NCI-H2196 treated with DMSO at 0.1 percent for 48 hours (cell line): ENCODE measurements around the gene RAB3C.
"Not testable (repeated sequence)": the region's sequence is repeated elsewhere in the genome, so short reads cannot be mapped to it uniquely, and the experiment has no call there.

Experiments
- DNase-seq: peaks from one replicate; lab custom pipeline; 2025; ENCODE audit not compliant: unreplicated experiment; lab: John Stamatoyannopoulos, UW

Gene RAB3C

GRCh38 chr5:58600613-58601012 is 17.7 kb downstream of the RAB3C start:
- DNase-seq, result not testable (repeated sequence)

DNA sequence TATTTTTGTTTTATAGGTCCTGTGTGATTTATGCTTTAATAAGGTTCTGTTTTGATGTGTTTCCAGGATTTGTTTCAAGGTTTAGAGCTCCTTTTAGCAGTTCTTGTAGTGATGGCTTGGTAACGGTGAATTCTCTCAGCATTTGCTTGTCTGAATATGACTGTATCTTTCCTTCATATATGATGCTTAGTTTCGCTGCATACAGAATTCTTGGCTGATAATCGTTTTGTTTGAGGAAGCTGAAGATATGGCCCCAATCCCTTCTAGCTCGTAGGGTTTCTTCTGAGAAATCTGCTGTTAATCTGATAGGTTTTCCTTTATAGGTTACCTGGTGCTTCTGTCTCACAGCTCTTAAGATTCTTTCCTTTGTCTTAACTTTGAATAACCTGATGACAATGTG is 20.0 kb downstream of the RAB3C start:
- not testable (repeated sequence) for DNase-seq

- no peak for DNase-seq
Observed at GRCh38 chr5:58606064-58606463, 23.2 kb downstream of the RAB3C start.

DNA sequence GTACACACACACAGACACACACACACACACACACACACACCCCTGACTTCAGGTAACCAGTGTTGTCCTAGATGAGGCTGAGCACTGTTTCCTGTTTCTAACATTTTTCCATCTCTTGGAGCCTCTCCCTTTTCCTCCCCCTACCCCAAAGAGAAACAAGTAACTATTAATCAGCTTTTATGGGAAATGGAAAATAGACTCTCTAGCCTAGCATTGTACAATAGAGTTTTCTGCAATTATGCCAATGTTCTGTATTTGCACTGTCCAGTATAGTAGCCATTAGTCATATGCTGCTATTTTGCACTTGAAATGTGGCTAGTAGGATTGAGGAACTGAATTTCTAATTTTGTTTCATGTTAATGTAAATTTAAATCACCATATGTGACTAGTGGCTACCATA is 33.1 kb downstream of the RAB3C start:
- DNase-seq, result no peak

GRCh38 chr5:58617241-58617640 is 34.4 kb downstream of the RAB3C start:
- no peak for DNase-seq

DNA sequence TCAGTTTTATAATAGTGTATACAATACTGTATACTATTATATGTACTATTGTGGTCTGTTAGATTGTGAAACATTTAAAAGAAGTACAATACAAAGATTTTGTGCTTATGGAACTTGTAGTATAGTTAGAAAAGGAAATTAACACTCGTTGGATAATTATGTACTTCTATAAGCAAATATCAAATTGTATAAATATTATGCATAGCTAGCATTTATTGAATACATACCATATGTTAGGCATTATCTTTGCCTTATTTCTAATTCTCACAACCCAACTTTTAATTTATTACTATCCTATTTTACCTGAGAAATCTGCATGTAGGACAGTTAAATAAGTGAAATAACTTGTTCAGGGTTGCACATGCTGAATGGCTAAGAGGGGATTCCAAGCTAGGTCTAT is 37.5 kb downstream of the RAB3C start:
- no peak for DNase-seq

- no peak for DNase-seq
Observed at GRCh38 chr5:58622936-58623871, 40.3 kb downstream of the RAB3C start.

- DNase-seq, result no peak
Observed at GRCh38 chr5:58628626-58629025, 45.8 kb downstream of the RAB3C start.

DNA sequence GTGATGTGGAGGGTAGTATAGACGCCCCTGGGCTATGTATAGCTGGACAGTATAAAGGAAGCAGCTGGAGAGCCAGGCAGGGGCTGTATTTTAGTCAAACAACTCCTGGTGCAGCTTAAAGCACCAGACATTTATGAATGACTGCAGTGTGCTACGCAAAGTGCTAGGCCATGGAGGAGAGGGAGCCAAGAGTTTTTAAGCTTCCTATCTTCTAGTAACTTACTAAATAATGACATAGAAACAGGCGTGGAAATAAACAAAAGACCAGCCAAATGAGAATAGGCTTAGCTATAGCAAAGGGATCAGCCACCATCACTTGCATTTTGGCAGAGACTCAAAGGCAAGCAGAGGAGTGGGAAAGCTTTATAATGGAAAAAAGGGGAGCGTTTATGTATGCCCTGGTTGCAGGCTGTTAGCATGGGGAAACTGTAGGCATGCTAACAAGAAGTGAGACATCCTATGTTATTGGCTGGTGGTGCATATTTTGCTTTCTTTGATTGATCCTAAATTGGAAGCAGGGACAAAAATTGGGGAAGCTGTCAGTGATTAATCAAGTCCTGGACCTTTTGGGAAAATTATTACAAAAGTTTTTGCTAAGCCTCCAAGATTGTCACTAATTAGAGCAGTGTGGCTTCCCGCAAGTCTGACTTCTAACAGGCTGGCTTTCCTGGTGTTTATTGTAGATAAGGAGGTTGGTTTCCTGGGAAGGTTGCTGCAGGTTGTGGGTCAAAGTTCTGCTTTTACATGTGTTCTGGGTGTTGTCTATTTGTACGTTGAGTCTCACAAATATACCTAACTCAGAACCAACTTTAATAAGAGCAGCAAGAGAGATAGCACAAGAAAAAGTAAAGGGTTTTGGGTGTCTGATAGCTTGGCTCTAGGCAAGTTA is 46.6 kb downstream of the RAB3C start:
- DNase-seq, result no peak

DNA sequence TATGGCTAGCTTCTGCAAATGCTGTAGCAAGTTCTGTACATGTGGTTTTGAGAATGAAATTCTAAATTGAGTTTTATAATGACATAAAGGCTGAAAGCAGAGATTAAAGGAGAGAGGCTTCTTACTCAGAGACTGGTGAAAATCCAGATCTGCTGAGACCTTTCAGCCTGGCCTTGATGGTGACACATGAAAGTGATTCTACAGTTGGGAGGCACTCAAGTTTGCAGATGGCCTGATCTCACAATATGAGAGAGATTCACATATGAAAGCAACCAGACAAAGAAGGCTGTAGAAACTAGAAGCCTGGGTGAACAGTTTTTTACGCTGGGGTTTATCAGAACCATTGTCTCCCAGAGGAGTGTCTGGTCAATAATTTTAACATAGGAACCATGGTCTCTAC is 49.0 kb downstream of the RAB3C start:
- no peak for DNase-seq

DNA sequence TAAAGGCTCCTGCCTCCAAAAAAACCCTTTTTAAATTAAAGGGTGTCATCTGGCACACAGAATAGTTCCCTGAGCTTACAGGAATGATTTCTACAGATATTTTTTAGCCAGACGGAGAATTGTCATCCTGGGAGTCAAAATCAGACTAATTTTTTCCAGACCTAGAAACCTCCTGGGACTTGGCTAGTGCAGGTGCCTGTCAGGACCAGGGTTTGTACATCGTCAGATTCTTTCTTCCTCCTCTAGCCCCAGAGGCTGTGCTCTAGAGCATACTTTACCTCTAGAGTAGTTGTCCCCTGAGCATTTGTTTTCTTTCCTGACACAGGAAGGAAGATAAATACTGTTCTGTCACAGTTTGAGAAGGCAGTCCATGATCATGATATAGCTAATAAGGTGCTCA is 52.5 kb downstream of the RAB3C start:
- no peak for DNase-seq

DNA sequence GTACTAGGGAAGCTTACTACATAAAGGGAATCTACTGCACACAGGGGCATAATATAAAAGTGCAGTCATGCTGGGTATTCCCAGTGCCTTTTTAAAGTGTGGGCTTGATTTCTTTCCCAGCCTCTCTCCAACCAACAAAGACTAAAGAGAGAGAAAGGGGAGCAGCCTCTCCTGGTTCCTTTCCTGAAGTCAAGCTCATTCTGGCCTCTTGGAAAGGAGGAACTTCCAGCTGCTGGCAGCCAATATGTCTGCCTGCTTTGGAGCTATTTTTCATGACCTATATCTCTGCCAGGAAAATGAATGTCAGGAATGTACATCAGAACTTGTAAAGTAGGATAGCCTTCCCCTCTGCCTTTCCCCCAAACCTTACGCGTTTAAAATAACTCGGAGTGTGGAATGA is 57.1 kb downstream of the RAB3C start:
- DNase-seq, result no peak

- DNase-seq, result no peak
Observed at GRCh38 chr5:58641533-58641932, 58.7 kb downstream of the RAB3C start.

- DNase-seq, result no peak
Observed at GRCh38 chr5:58648846-58649245, 66.0 kb downstream of the RAB3C start.

DNA sequence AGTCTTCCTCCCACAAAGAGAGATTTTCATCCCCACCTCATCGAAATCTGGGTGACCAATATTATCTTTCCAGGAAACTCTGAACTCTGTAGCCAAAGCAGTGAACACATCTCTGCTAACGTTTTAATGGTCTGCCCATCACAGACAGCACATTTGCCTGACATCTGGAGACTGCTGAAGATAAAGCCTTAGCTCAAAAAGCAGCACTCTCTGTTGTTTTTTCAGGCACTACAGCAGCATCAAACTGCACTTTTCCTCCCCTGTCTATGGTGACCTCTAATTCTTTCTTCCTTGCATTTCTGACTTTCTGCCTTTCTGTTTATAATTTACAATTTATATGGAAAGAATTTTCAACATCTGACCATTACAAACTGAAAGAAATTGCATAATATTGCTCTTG is 66.8 kb downstream of the RAB3C start:
- DNase-seq, result no peak

DNA sequence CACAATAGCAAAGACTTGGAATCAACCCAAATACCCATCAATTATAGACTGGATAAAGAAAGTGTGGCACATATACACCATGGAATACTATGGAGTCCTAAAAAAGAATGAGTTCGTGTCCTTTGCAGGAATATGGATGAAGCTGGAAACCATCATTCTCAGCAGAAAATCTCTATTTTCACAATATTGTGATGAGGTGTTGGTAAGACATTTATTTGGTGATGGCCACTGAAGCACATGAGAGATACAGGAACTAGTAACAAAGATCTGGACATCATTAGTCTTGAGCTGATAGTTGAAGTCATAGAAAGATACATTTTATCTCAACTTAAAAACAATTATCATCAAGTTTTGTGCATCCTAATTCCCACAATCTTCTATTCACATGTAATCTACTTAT is 70.6 kb downstream of the RAB3C start:
- no peak for DNase-seq

DNA sequence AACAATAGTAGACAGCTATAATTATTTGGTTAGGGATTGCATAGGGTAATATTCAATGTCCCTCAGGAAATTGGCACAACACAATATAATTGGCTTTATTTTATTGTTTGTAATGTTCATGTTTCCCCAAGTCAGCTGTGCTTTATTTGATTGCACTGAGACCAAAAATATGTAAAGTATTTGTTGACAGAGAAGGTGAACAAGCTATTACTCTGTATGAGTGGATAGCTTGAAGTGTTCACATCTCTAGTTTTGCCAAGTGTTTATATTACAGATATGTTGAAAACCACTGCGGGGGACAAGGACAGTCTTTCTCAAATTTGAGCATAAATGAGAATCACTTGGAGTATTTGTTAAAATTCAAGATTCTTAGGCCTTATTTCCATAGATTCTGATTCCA is 83.3 kb downstream of the RAB3C start:
- DNase-seq, result no peak

- no peak for DNase-seq
Observed at GRCh38 chr5:58666598-58667581, 84.0 kb downstream of the RAB3C start.

GRCh38 chr5:58670582-58670981 is 87.7 kb downstream of the RAB3C start:
- no peak for DNase-seq

DNA sequence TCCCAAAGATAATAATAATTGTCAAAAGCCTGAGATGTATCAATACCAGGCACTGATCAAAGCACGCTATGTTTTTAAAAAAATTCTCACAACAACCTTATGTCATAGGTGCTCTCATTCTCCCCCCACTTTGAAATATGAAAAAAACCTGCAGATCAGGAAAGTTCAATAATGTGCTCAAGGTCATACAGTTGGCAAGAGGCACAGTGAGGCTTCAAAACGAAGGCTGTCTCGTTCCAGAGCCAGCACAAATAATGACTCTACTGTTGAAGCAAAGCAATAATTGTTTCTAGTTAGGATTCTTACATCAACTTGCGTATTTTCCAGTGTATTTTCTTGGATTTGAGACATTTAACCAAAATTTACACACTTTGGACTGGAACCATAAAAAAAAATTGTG is 88.3 kb downstream of the RAB3C start:
- no peak for DNase-seq

- no peak for DNase-seq
Observed at GRCh38 chr5:58672521-58672920, 89.6 kb downstream of the RAB3C start.
